HAP-1 (cell line): ENCODE results near the gene ELK4.

Experiments
- DNase-seq, 2 experiments: peaks; one replicate each; pipeline ENCODE4 v3.0.0-alpha.2; 2016 to 2020; ENCODE audit warnings: low spot score in 2 of 2
- H3K27me3 ChIP-seq: fragments of 250-450 bp; sonication (Bioruptor Pico); 2 replicates; pipeline ENCODE4 v1.5.1; 2020; ENCODE audit warnings: low read depth, mild to moderate bottlenecking, moderate library complexity
- H3K36me3 ChIP-seq: fragments of 250-450 bp; sonication (Bioruptor Pico); replicated peaks from 2 replicates; pipeline ENCODE4 v1.5.1; 2020; ENCODE audit warnings: mild to moderate bottlenecking
- H3K4me1 ChIP-seq: fragments of 250-450 bp; sonication (Bioruptor Pico); 2 replicates; pipeline ENCODE4 v1.5.1; 2020; ENCODE audit warnings: mild to moderate bottlenecking
- H3K4me3 ChIP-seq: fragments of 250-450 bp; sonication (Bioruptor Pico); 2 replicates; pipeline ENCODE4 v1.5.1; 2020; ENCODE audit warnings: mild to moderate bottlenecking, moderate library complexity
- H3K9me3 ChIP-seq: fragments of 250-450 bp; sonication (Bioruptor Pico); 2 replicates; pipeline ENCODE4 v1.5.1; 2020; ENCODE audit warnings: mild to moderate bottlenecking, moderate library complexity
- in situ Hi-C: fragments of 300-500 bp; cut with MboI; formaldehyde crosslinking; loops from 3 replicates; pipeline ENCODE4 v1.14.3; 2020; ENCODE audit warnings: low sequenced_read_pairs, inconsistent platforms, mixed read lengths

Gene ELK4

GRCh38 chr1:205610036-205610435 is 21.8 kb downstream of the ELK4 start:
- Histone ChIP-seq H3K27me3 (no peaks in the 10 kb centered on the region), H3K9me3 (no peaks in the 10 kb centered on the region), H3K36me3 (peaks cover 18% of the 10 kb centered on the region), H3K4me1 (peaks cover 3% of the 10 kb centered on the region; the same call in 1 of the 2 replicates), H3K4me3 (no peak overlapping the region)
- in situ Hi-C loops: no loop called here
- DNase-seq: no peak

- Histone ChIP-seq H3K4me1 (peaks cover 3% of the 10 kb centered on the region; the same call in 1 of the 2 replicates), H3K4me3 (no peak overlapping the region), H3K9me3 (no peaks in the 10 kb centered on the region), H3K27me3 (no peaks in the 10 kb centered on the region), H3K36me3 (peaks cover 7% of the 10 kb centered on the region; the same call in 1 of the 2 replicates)
- in situ Hi-C loops: no loop called here
- DNase-seq: no peak
These were observed 26.8 kb downstream of the ELK4 start for GRCh38 chr1:205604825-205605505.

- H3K27me3 ChIP-seq: no peaks in the 10 kb centered on the region
- no peaks in the 10 kb centered on the region for H3K9me3 ChIP-seq
- in situ Hi-C loops: no loop called here
- no peak for DNase-seq
- H3K4me3 ChIP-seq: no peak overlapping the region
- H3K4me1 ChIP-seq: no peaks in the 10 kb centered on the region
- H3K36me3 ChIP-seq: 0 out of 2 replicates have a peak, but pooled peaks cover 7% of the 10 kb centered on the region
These were observed 27.8 kb downstream of the ELK4 start for GRCh38 chr1:205604059-205604458.

- no peak overlapping the region for H3K4me3 ChIP-seq
- H3K9me3 ChIP-seq: no peaks in the 10 kb centered on the region
- DNase-seq: no peak
- H3K4me1 ChIP-seq: no peaks in the 10 kb centered on the region
- in situ Hi-C loops: no loop called here
- H3K27me3 ChIP-seq: no peaks in the 10 kb centered on the region
- H3K36me3 ChIP-seq: 0 out of 2 replicates have a peak, but pooled peaks cover 7% of the 10 kb centered on the region
These were observed 30.6 kb downstream of the ELK4 start for GRCh38 chr1:205601205-205601604.

GRCh38 chr1:205600085-205600484 is 31.7 kb downstream of the ELK4 start:
- H3K4me3 ChIP-seq: no peak overlapping the region
- H3K27me3 ChIP-seq: no peaks in the 10 kb centered on the region
- DNase-seq: no peak
- in situ Hi-C loops: no loop called here
- H3K4me1 ChIP-seq: no peaks in the 10 kb centered on the region
- 0 out of 2 replicates have a peak, but pooled peaks cover 7% of the 10 kb centered on the region for H3K36me3 ChIP-seq
- H3K9me3 ChIP-seq: no peaks in the 10 kb centered on the region

GRCh38 chr1:205599669-205600042 is 32.2 kb downstream of the ELK4 start:
- DNase-seq: no peak
- H3K27me3 ChIP-seq: no peaks in the 10 kb centered on the region
- 0 out of 2 replicates have a peak, but pooled peaks cover 7% of the 10 kb centered on the region for H3K36me3 ChIP-seq
- H3K4me1 ChIP-seq: no peaks in the 10 kb centered on the region
- in situ Hi-C loops: no loop called here
- no peaks in the 10 kb centered on the region for H3K9me3 ChIP-seq
- no peak overlapping the region for H3K4me3 ChIP-seq

GRCh38 chr1:205598841-205599668 is 32.8 kb downstream of the ELK4 start:
- no peak for DNase-seq
- Histone ChIP-seq H3K4me3 (no peak overlapping the region), H3K9me3 (no peaks in the 10 kb centered on the region), H3K4me1 (no peaks in the 10 kb centered on the region), H3K27me3 (no peaks in the 10 kb centered on the region), H3K36me3 (0 out of 2 replicates have a peak, but pooled peaks cover 5% of the 10 kb centered on the region)
- in situ Hi-C loops: no loop called here

GRCh38 chr1:205597691-205598314 is 34.0 kb downstream of the ELK4 start:
- DNase-seq: no peak
- Histone ChIP-seq H3K9me3 (no peaks in the 10 kb centered on the region), H3K4me1 (no peaks in the 10 kb centered on the region), H3K36me3 (no peaks in the 10 kb centered on the region), H3K27me3 (no peaks in the 10 kb centered on the region), H3K4me3 (no peak overlapping the region)
- in situ Hi-C loops: no loop called here

GRCh38 chr1:205596876-205597275 is 34.9 kb downstream of the ELK4 start:
- Histone ChIP-seq H3K9me3 (no peaks in the 10 kb centered on the region), H3K36me3 (no peaks in the 10 kb centered on the region), H3K27me3 (no peaks in the 10 kb centered on the region), H3K4me3 (no peak overlapping the region), H3K4me1 (no peaks in the 10 kb centered on the region)
- no peak for DNase-seq
- in situ Hi-C loops: no loop called here

- H3K36me3 ChIP-seq: no peaks in the 10 kb centered on the region
- no peaks in the 10 kb centered on the region for H3K4me1 ChIP-seq
- no peaks in the 10 kb centered on the region for H3K27me3 ChIP-seq
- no peak overlapping the region for H3K4me3 ChIP-seq
- in situ Hi-C loops: no loop called here
- DNase-seq: no peak
- no peaks in the 10 kb centered on the region for H3K9me3 ChIP-seq
These were observed 36.0 kb downstream of the ELK4 start for GRCh38 chr1:205595861-205596260.

GRCh38 chr1:205595435-205595834 is 36.4 kb downstream of the ELK4 start:
- in situ Hi-C loops: no loop called here
- no peak overlapping the region for H3K4me3 ChIP-seq
- H3K27me3 ChIP-seq: no peaks in the 10 kb centered on the region
- H3K36me3 ChIP-seq: no peaks in the 10 kb centered on the region
- H3K9me3 ChIP-seq: no peaks in the 10 kb centered on the region
- no peak for DNase-seq
- no peaks in the 10 kb centered on the region for H3K4me1 ChIP-seq

- no peak overlapping the region for H3K4me3 ChIP-seq
- H3K36me3 ChIP-seq: no peaks in the 10 kb centered on the region
- in situ Hi-C loops: loop anchor here (5.0 kb wide), 1 partner anchor 62 kb away; no protein-coding TSS in a partner anchor
- no peaks in the 10 kb centered on the region for H3K27me3 ChIP-seq
- no peaks in the 10 kb centered on the region for H3K9me3 ChIP-seq
- no peak for DNase-seq
- H3K4me1 ChIP-seq: no peaks in the 10 kb centered on the region
These were observed 37.0 kb downstream of the ELK4 start for GRCh38 chr1:205594846-205595245.

GRCh38 chr1:205593967-205594366 is 37.8 kb downstream of the ELK4 start:
- peak in 1 of 2 experiments; percentile 4 for DNase-seq
- no peak overlapping the region for H3K4me3 ChIP-seq
- no peaks in the 10 kb centered on the region for H3K36me3 ChIP-seq
- H3K4me1 ChIP-seq: no peaks in the 10 kb centered on the region
- H3K9me3 ChIP-seq: no peaks in the 10 kb centered on the region
- H3K27me3 ChIP-seq: no peaks in the 10 kb centered on the region
- in situ Hi-C loops: loop anchor here (5.0 kb wide), 1 partner anchor 63 kb away; no protein-coding TSS in a partner anchor

- Histone ChIP-seq H3K36me3 (no peaks in the 10 kb centered on the region), H3K9me3 (no peaks in the 10 kb centered on the region), H3K4me3 (no peak overlapping the region), H3K27me3 (no peaks in the 10 kb centered on the region), H3K4me1 (no peaks in the 10 kb centered on the region)
- in situ Hi-C loops: loop anchor here (5.0 kb wide), 1 partner anchor 64 kb away; no protein-coding TSS in a partner anchor
- DNase-seq: no peak
These were observed 38.3 kb downstream of the ELK4 start for GRCh38 chr1:205593532-205593931.
